Measurements from ENCODE around the gene GLI3. TPM values are rescaled to one million over a fixed set of nuclear protein-coding genes. Genes with fewer than 3 reads are reported as not detected.

GLI3 gene
- total RNA-seq, 2 experiments from 2014 or later: not detected

GRCh38 chr7:42254217-42254616 lies 17.2 kb upstream of the GLI3 start:
- POLR2A ChIA-PET: no interaction called here
- H3K4me1 Mint-ChIP-seq (ENCODE audit: low read depth): no peaks in the 10 kb centered on the region
- CTCF ChIA-PET: no interaction called here
- no peak for ATAC-seq
- H3K4me3 Mint-ChIP-seq: no peak overlapping the region
- no peak for TF ChIP-seq CTCF (IDR thresholded peaks at IDR 0.05)
- H3K9me3 Mint-ChIP-seq: peaks cover 6% of the 10 kb centered on the region
- no peak overlapping the region for H3K27ac Mint-ChIP-seq
- DNase-seq: no peak
- H3K36me3 Mint-ChIP-seq (ENCODE audit: low read depth): no peaks in the 10 kb centered on the region
- H3K27me3 Mint-ChIP-seq: no peaks in the 10 kb centered on the region
- intact Hi-C loops (cut with micrococcal nuclease): no loop called here

- ChIA-PET POLR2A (interaction anchor here (0.6 kb wide), 1 partner anchor 142 kb away, joined by 3 read pairs; no protein-coding TSS in a partner anchor), CTCF (no interaction called here)
- H3K27ac Mint-ChIP-seq: no peak overlapping the region
- H3K9me3 Mint-ChIP-seq: peaks cover 4% of the 10 kb centered on the region
- peaks cover 1% of the 10 kb centered on the region for H3K27me3 Mint-ChIP-seq
- ATAC-seq (no peak), DNase-seq (no peak)
- no peaks in the 10 kb centered on the region for H3K36me3 Mint-ChIP-seq (ENCODE audit: low read depth)
- TF ChIP-seq CTCF (IDR thresholded peaks at IDR 0.05): no peak
- no peak overlapping the region for H3K4me3 Mint-ChIP-seq
- intact Hi-C loops (cut with micrococcal nuclease): no loop called here
- H3K4me1 Mint-ChIP-seq (ENCODE audit: low read depth): no peaks in the 10 kb centered on the region
Observed at GRCh38 chr7:42253316-42253715, 16.3 kb upstream of the GLI3 start.

- Mint-ChIP-seq H3K27ac (no peak overlapping the region), H3K4me3 (no peak overlapping the region), H3K36me3 (ENCODE audit: low read depth) (no peaks in the 10 kb centered on the region), H3K27me3 (peaks cover 1% of the 10 kb centered on the region), H3K4me1 (ENCODE audit: low read depth) (no peaks in the 10 kb centered on the region), H3K9me3 (peaks cover 4% of the 10 kb centered on the region)
- intact Hi-C loops (cut with micrococcal nuclease): no loop called here
- no peak for ATAC-seq
- ChIA-PET POLR2A (interaction anchor here (0.8 kb wide), 1 partner anchor 572 kb away, joined by 3 read pairs; no protein-coding TSS in a partner anchor), CTCF (no interaction called here)
- DNase-seq: no peak
- no peak for TF ChIP-seq CTCF (IDR thresholded peaks at IDR 0.05)
Observed at GRCh38 chr7:42250411-42250810, 13.4 kb upstream of the GLI3 start.

- H3K4me3 Mint-ChIP-seq: no peak overlapping the region
- peaks cover 4% of the 10 kb centered on the region for H3K9me3 Mint-ChIP-seq
- H3K27me3 Mint-ChIP-seq: peaks cover 1% of the 10 kb centered on the region
- H3K36me3 Mint-ChIP-seq (ENCODE audit: low read depth): no peaks in the 10 kb centered on the region
- DNase-seq (no peak), ATAC-seq (no peak)
- no peaks in the 10 kb centered on the region for H3K4me1 Mint-ChIP-seq (ENCODE audit: low read depth)
- ChIA-PET POLR2A (no interaction called here), CTCF (no interaction called here)
- H3K27ac Mint-ChIP-seq: no peak overlapping the region
- TF ChIP-seq CTCF (IDR thresholded peaks at IDR 0.05): no peak
- intact Hi-C loops (cut with micrococcal nuclease): no loop called here
Observed at GRCh38 chr7:42248579-42248978, 11.6 kb upstream of the GLI3 start.

GRCh38 chr7:42247301-42247700 lies 10.3 kb upstream of the GLI3 start:
- Mint-ChIP-seq H3K27ac (no peak overlapping the region), H3K9me3 (peaks cover 4% of the 10 kb centered on the region), H3K27me3 (peaks cover 1% of the 10 kb centered on the region), H3K4me3 (no peak overlapping the region), H3K4me1 (ENCODE audit: low read depth) (no peaks in the 10 kb centered on the region), H3K36me3 (ENCODE audit: low read depth) (no peaks in the 10 kb centered on the region)
- no peak for ATAC-seq
- DNase-seq: no peak
- ChIA-PET CTCF (no interaction called here), POLR2A (no interaction called here)
- no peak for TF ChIP-seq CTCF (IDR thresholded peaks at IDR 0.05)
- intact Hi-C loops (cut with micrococcal nuclease): no loop called here

Measured in activated CD8-positive, alpha-beta T cell treated with anti-CD3 and anti-CD28 coated beads for 36 hours (primary cell).